ENCODE results near the gene PLPP4.

- no peak for TF ChIP-seq CTCF (IDR thresholded peaks at IDR 0.05)
- TF ChIP-seq EP300 (IDR thresholded peaks at IDR 0.05) = no peak
- no peak for TF ChIP-seq POLR2A (IDR thresholded peaks at IDR 0.05)
- TF ChIP-seq POLR2AphosphoS5 (IDR thresholded peaks at IDR 0.05) = no peak
These were observed 126.5 kb downstream of the PLPP4 start for GRCh38 chr10:120583424-120584108.

Measured in upper lobe of left lung (tissue), 4 donors.